GM21619 (cell line): ENCODE measurements around the gene PARP8.
"Not testable (repeated sequence)": the region's sequence is repeated elsewhere in the genome, so short reads cannot be mapped to it uniquely, and the experiment has no call there.

Experiments
- ATAC-seq: cut with Tn5 transposase; IDR thresholded peaks from one replicate; pipeline ENCODE4 v1.9.1; 2021; ENCODE audit not compliant: unreplicated experiment

Gene PARP8

GRCh38 chr5:50666261-50667022 lies at the start of gene PARP8:
Gene PARP8, plus strand, starts transcription at chr5:50666637. Its CDS starts 459 bp downstream, at chr5:50667096.
- ATAC-seq, result peak; percentile 30

GRCh38 chr5:50623666-50624065 lies 42.8 kb upstream of the PARP8 start:
- ATAC-seq, result no peak

GRCh38 chr5:50634866-50635265 lies 31.6 kb upstream of the PARP8 start:
- not testable (repeated sequence) for ATAC-seq

- ATAC-seq, result not testable (repeated sequence)
These were observed 28.9 kb upstream of the PARP8 start for GRCh38 chr5:50637576-50637975.

GRCh38 chr5:50646591-50646990 lies 19.8 kb upstream of the PARP8 start:
- no peak for ATAC-seq

- no peak for ATAC-seq
These were observed 18.7 kb upstream of the PARP8 start for GRCh38 chr5:50647726-50648125.

GRCh38 chr5:50653946-50654345 lies 12.5 kb upstream of the PARP8 start:
- peak; percentile 71 for ATAC-seq

- ATAC-seq, result no peak
These were observed 11.2 kb upstream of the PARP8 start for GRCh38 chr5:50655067-50655809.

- ATAC-seq, result no peak
These were observed 10.6 kb upstream of the PARP8 start for GRCh38 chr5:50655810-50656205.

- no peak for ATAC-seq
These were observed 9.4 kb upstream of the PARP8 start for GRCh38 chr5:50657044-50657443.

GRCh38 chr5:50658246-50658645 lies 8.2 kb upstream of the PARP8 start:
- ATAC-seq, result no peak

GRCh38 chr5:50663636-50664035 lies 2.8 kb upstream of the PARP8 start:
- no peak for ATAC-seq

GRCh38 chr5:50665091-50665490 lies 1.3 kb upstream of the PARP8 start:
- ATAC-seq, result no peak

- not testable (repeated sequence) for ATAC-seq
These were observed 655 bp upstream of the PARP8 start for GRCh38 chr5:50665761-50666202.

- peak; percentile 40 for ATAC-seq
These were observed 701 bp downstream of the PARP8 start for GRCh38 chr5:50667023-50667652.

- ATAC-seq, result peak; percentile 89
These were observed 1.5 kb downstream of the PARP8 start for GRCh38 chr5:50667653-50668595.

GRCh38 chr5:50668636-50669035 lies 2.2 kb downstream of the PARP8 start:
- not testable (repeated sequence) for ATAC-seq

- no peak for ATAC-seq
These were observed 6.2 kb downstream of the PARP8 start for GRCh38 chr5:50672663-50673062.

- ATAC-seq, result not testable (repeated sequence)
These were observed 7.0 kb downstream of the PARP8 start for GRCh38 chr5:50673444-50673843.

GRCh38 chr5:50675385-50675784 lies 8.9 kb downstream of the PARP8 start:
- ATAC-seq, result no peak

GRCh38 chr5:50679554-50679953 lies 13.1 kb downstream of the PARP8 start:
- not testable (repeated sequence) for ATAC-seq
